Breast epithelium (tissue), 4 donors: ENCODE results near the gene EIF3F. TPM values are rescaled to one million over a fixed set of nuclear protein-coding genes. Genes with fewer than 3 reads are reported as not detected.

Source experiments
- DNase-seq, 2 donors: peaks; one replicate each; pipeline ENCODE4 v3.0.0-alpha.2; 2019; ENCODE audit warnings: low spot score in 2 of 2
- H3K27ac ChIP-seq, 2 donors: fragments of 200-600 bp; sonication (generic) in 1 of 2; one replicate each; pipeline ENCODE4 v1.5.1; 2016 to 2019; ENCODE audit warnings: mild to moderate bottlenecking in 1 of 2
- H3K27me3 ChIP-seq, 2 donors: fragments of 200-600 bp; sonication (generic) in 1 of 2; one replicate each; pipeline versions ENCODE4 v1.5.1 to v1.6.0; 2017 to 2019; ENCODE audit warnings: control low read depth in 1 of 2, mild to moderate bottlenecking in 1 of 2
- H3K36me3 ChIP-seq: fragments of 200-600 bp; one replicate; pipeline ENCODE4 v1.5.1; 2019
- H3K4me1 ChIP-seq, 2 donors: fragments of 200-600 bp; sonication (generic); one replicate each; pipeline ENCODE4 v1.5.1; 2016 to 2019; ENCODE audit warnings: control low read depth in 1 of 2
- H3K4me3 ChIP-seq, 3 donors: fragments of 200-600 bp; sonication (generic); 1 replicate in 2 of 3; 2 replicates in 1 of 3; pipeline ENCODE4 v1.5.1; 2016 to 2019; ENCODE audit warnings: mild to moderate bottlenecking in 3 of 3, moderate library complexity in 2 of 3
- H3K9me3 ChIP-seq, 2 donors: fragments of 200-600 bp; sonication (generic) in 1 of 2; one replicate each; pipeline ENCODE4 v1.5.1; 2016 to 2019; ENCODE audit warnings: control low read depth in 1 of 2
- CTCF ChIP-seq, 3 donors: fragments of 450-650 bp; IDR thresholded peaks; one replicate each; pipeline ENCODE4 v1.5.1; 2016 to 2017; ENCODE audit warnings: antibody characterized with exemption in 3 of 3, mild to moderate bottlenecking in 3 of 3, moderate library complexity in 3 of 3
- POLR2A ChIP-seq: fragments of 450-650 bp; IDR thresholded peaks from one replicate; pipeline ENCODE4 v1.6.1; 2016; ENCODE audit warnings: antibody characterized with exemption, mild to moderate bottlenecking, moderate library complexity
- POLR2AphosphoS5 ChIP-seq, 3 donors: sonication (generic); formaldehyde crosslinking; IDR thresholded peaks; one replicate each; pipeline ENCODE4 v1.6.1; 2017; ENCODE audit warnings: antibody characterized with exemption in 3 of 3
- intact Hi-C: fragments of 100-400 bp; cut with DNase I; formaldehyde crosslinking; loops from one replicate; pipeline ENCODE4 v1.15.1; 2023; ENCODE audit warnings: low total_unique reads
- total RNA-seq, 3 donors: library from RNA; depleted of rRNA; stranded (reverse); fragments of >200 nt; gene quantifications; one replicate each; pipeline ENCODE4 v1.1.0, GENCODE V29; 2016

The EIF3F gene
- total RNA-seq, 3 donors from 2014 or later: 145 to 180 (median 151) TPM

DNA sequence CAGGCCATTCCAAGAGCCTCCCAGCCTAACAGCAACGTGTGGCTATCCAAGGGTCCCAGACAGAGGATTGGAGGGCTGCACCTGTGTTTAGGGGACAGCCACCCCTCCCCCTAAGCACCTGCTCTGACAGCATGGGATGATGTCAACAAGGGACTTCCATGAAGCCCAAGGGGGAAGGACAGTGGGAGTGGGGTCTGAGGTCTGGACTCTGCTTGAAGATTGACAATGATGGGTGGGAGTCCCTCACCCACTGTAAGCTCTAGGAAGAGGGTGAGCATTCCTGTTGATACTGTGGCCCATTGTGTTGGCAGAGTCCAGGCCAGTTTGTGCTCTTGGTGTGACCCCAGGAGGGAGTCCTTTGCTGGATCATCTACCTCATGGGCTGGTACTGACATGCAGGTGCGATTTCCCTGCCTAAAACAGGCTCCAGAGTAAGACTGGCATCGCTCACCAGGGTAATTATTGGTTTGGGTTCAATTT, 47.0 kb downstream of the EIF3F start:
- Histone ChIP-seq H3K4me1 (no peaks in the 10 kb centered on the region), H3K27me3 (no peaks in the 10 kb centered on the region), H3K36me3 (no peaks in the 10 kb centered on the region), H3K9me3 (no peaks in the 10 kb centered on the region), H3K4me3 (no peak overlapping the region), H3K27ac (no peak overlapping the region)
- DNase-seq: no peak
- TF ChIP-seq CTCF (IDR thresholded peaks at IDR 0.05): no peak
- no peak for TF ChIP-seq POLR2AphosphoS5 (IDR thresholded peaks at IDR 0.05)
- no peak for TF ChIP-seq POLR2A
- intact Hi-C loops: loop anchor here (10.0 kb wide), 1 partner anchor 61 kb away; no protein-coding TSS in a partner anchor

GRCh38 chr11:8034604-8035190, 47.6 kb downstream of the EIF3F start:
- no peak overlapping the region for H3K27ac ChIP-seq

GRCh38 chr11:8035200-8035855, 48.2 kb downstream of the EIF3F start:
- DNase-seq: peak in 1 of 2 donors; percentile 12
- no peaks in the 10 kb centered on the region for H3K9me3 ChIP-seq
- H3K27me3 ChIP-seq: no peaks in the 10 kb centered on the region
- H3K4me1 ChIP-seq: no peaks in the 10 kb centered on the region
- H3K27ac ChIP-seq: peak overlapping the region in 1 of 2 donors; percentile 66
- no peak overlapping the region for H3K4me3 ChIP-seq
- TF ChIP-seq CTCF (IDR thresholded peaks at IDR 0.05) (no peak), POLR2AphosphoS5 (IDR thresholded peaks at IDR 0.05) (no peak), POLR2A (no peak)
- no peaks in the 10 kb centered on the region for H3K36me3 ChIP-seq
- intact Hi-C loops: loop anchor here (10.0 kb wide), 1 partner anchor 59 kb away; no protein-coding TSS in a partner anchor

More at GRCh38 chr11:8034604-8035190, 47.6 kb downstream of the EIF3F start:
- intact Hi-C loops: loop anchor here (10.0 kb wide), 1 partner anchor 60 kb away; no protein-coding TSS in a partner anchor
- TF ChIP-seq CTCF (IDR thresholded peaks at IDR 0.05) (no peak), POLR2A (no peak), POLR2AphosphoS5 (IDR thresholded peaks at IDR 0.05) (no peak)
- H3K9me3 ChIP-seq: no peaks in the 10 kb centered on the region
- H3K27me3 ChIP-seq: no peaks in the 10 kb centered on the region
- no peak overlapping the region for H3K4me3 ChIP-seq
- no peaks in the 10 kb centered on the region for H3K4me1 ChIP-seq
- H3K36me3 ChIP-seq: no peaks in the 10 kb centered on the region
- DNase-seq: peak in 1 of 2 donors; percentile 7

GRCh38 chr11:8036002-8036802, 49.1 kb downstream of the EIF3F start:
- Histone ChIP-seq H3K4me3 (no peak overlapping the region), H3K27ac (peak overlapping the region in 1 of 2 donors; percentile 66), H3K27me3 (no peaks in the 10 kb centered on the region), H3K4me1 (no peaks in the 10 kb centered on the region), H3K9me3 (no peaks in the 10 kb centered on the region), H3K36me3 (no peaks in the 10 kb centered on the region)
- peak in 1 of 2 donors; percentile 10 for DNase-seq
- intact Hi-C loops: loop anchor here (10.0 kb wide), 1 partner anchor 59 kb away; no protein-coding TSS in a partner anchor
- TF ChIP-seq CTCF (IDR thresholded peaks at IDR 0.05) (no peak), POLR2A (no peak), POLR2AphosphoS5 (IDR thresholded peaks at IDR 0.05) (no peak)
